ENCODE results near the gene HSD11B1. TPM values are rescaled to one million over a fixed set of nuclear protein-coding genes. Genes with fewer than 3 reads are reported as not detected.

The HSD11B1 gene
- total and polyA plus RNA-seq, 2 donors (not counting 3 experiments of a cell fraction or from before 2014, with no cell fraction given) = not detected

DNA sequence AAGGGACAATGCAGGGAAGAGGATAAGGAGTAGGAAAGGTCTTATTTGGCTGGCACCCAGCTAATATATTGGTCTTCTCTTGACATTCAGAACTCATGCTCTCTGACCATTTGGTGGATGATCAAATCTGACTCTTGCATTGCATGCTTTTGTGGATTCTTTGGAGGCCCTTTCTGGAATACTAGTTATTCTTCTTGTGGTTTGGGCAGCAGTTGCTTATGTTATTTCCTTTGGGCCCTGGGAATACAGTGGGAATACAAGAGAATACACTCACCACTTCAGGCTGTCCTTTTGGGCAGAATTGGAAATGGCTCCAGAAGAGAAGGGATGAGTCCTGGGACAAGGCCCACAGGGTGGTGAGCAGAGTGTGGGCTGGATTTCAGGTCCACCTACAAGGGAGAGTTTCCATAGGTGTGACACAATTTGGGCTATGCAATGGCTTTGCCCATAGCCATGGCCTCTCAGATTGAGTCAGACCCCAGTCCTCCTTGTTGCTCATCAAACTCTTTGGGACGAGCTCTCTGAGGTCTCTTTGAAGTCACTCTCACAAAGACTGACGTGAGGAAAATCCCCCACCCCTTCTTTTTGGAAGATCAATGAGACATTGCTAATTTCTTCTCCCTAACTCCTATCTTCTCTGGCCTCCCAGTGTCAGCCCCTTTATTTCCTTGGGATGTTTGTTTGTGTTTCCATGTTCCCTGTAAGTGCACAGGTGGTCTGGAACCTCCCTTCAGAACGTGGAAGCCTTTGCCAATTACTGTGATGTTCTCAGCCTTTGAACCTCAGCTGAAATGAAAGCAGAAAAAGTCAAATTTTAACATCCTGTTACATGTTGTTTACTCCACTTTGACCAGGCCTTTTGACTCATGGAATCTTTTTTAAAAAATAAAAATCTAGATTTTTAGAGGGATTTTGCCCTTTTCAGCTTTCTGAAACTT lies 19.4 kb downstream of the HSD11B1 start:
- BruUV-seq (replicated peaks) = no TSS peak
- H3K27me3 ChIP-seq (ENCODE audit: control insufficient read depth in 2 of 2, insufficient read depth in 2 of 2, low read length in 2 of 2) = peaks cover 5 to 7% of the 10 kb centered on the region in 2 experiments
- H3K4me3 ChIP-seq (replicated peaks in 1 of 3; ENCODE audit: insufficient read depth in 1 of 3, low read depth in 1 of 3, low read length in 3 of 3) = no peak overlapping the region
- POLR2A ChIA-PET = no interaction called here
- no peaks in the 10 kb centered on the region for H4K20me1 ChIP-seq (replicated peaks; ENCODE audit: control insufficient read depth, extremely low read depth, insufficient read depth, low read length)
- H3K36me3 ChIP-seq (ENCODE audit: control insufficient read depth in 2 of 2, extremely low read depth in 1 of 2, insufficient read depth in 2 of 2, low read length in 2 of 2) = no peaks in the 10 kb centered on the region
- CTCF ChIA-PET = interaction anchor here (1.0 kb wide), 1 partner anchor 24 kb away, joined by 3 read pairs; no protein-coding TSS in a partner anchor
- H3K9ac ChIP-seq (replicated peaks; ENCODE audit: extremely low read depth, insufficient read depth, low read length) = no peak overlapping the region
- H3K9me1 ChIP-seq (replicated peaks; ENCODE audit: control insufficient read depth, extremely low read depth, insufficient read depth, low read length) = no peaks in the 10 kb centered on the region
- no peak for FAIRE-seq
- dilution Hi-C loops (cut with MboI; ENCODE audit: extremely low pct_ligation_motif_present, low sequenced_read_pairs) = no loop called here
- H3K9me3 ChIP-seq (replicated peaks; ENCODE audit: control insufficient read depth, insufficient read depth, low read length) = no peaks in the 10 kb centered on the region
- no peak overlapping the region for H3K4me2 ChIP-seq (ENCODE audit: insufficient read depth, low read length)
- no peaks in the 10 kb centered on the region for H3K79me2 ChIP-seq (ENCODE audit: control insufficient read depth, insufficient read depth, low read length)
- DNase-seq (ENCODE audit: low read depth, low spot score) = no peak
- no peak overlapping the region for H2AFZ ChIP-seq (ENCODE audit: low read depth, low read length)
- no peak overlapping the region for H3K27ac ChIP-seq (ENCODE audit: insufficient read depth, low read depth, low read length)
- intact Hi-C loops (cut with micrococcal nuclease) = no loop called here
- TF ChIP-seq MYC (IDR thresholded peaks at IDR 0.05; ENCODE audit: low read depth, low read length) (no peak), JUN (IDR thresholded peaks at IDR 0.05; ENCODE audit: borderline replicate concordance, insufficient read depth, insufficient read length, low read depth) (no peak), POLR2A (IDR thresholded peaks at IDR 0.05; ENCODE audit: low read depth, low read length) (no peak), EZH2 (IDR thresholded peaks at IDR 0.05; ENCODE audit: borderline replicate concordance, low read depth, low read length, severe bottlenecking) (no peak), POLR2AphosphoS5 (IDR thresholded peaks at IDR 0.05; ENCODE audit: insufficient read depth, low read depth, low read length) (no peak), FOS (IDR thresholded peaks at IDR 0.05; ENCODE audit: borderline replicate concordance, insufficient read depth, low read length) (no peak), GATA2 (IDR thresholded peaks at IDR 0.05; ENCODE audit: insufficient read depth, insufficient read length, low read depth, low read length) (no peak)
- TF ChIP-seq, protein P1, sequence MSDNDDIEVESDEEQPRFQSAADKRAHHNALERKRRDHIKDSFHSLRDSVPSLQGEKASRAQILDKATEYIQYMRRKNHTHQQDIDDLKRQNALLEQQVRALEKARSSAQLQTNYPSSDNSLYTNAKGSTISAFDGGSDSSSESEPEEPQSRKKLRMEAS (IDR thresholded peaks at IDR 0.05; ENCODE audit: insufficient read depth, insufficient read length) = no peak
- TF ChIP-seq, protein P2, sequence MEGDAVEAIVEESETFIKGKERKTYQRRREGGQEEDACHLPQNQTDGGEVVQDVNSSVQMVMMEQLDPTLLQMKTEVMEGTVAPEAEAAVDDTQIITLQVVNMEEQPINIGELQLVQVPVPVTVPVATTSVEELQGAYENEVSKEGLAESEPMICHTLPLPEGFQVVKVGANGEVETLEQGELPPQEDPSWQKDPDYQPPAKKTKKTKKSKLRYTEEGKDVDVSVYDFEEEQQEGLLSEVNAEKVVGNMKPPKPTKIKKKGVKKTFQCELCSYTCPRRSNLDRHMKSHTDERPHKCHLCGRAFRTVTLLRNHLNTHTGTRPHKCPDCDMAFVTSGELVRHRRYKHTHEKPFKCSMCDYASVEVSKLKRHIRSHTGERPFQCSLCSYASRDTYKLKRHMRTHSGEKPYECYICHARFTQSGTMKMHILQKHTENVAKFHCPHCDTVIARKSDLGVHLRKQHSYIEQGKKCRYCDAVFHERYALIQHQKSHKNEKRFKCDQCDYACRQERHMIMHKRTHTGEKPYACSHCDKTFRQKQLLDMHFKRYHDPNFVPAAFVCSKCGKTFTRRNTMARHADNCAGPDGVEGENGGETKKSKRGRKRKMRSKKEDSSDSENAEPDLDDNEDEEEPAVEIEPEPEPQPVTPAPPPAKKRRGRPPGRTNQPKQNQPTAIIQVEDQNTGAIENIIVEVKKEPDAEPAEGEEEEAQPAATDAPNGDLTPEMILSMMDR (IDR thresholded peaks at IDR 0.05; ENCODE audit: extremely low read depth in 1 of 2, insufficient read depth in 1 of 2, low read depth in 1 of 2, low read length in 2 of 2) = no peak
- no peaks in the 10 kb centered on the region for H3K4me1 ChIP-seq (ENCODE audit: control insufficient read depth, extremely low read depth, insufficient read depth, low read length)

Measured in endothelial cell of umbilical vein (primary cell).